Muscle of leg (tissue), 11 donors: Measurements from ENCODE around the gene ICA1. TPM values are rescaled to one million over a fixed set of nuclear protein-coding genes. Genes with fewer than 3 reads are reported as not detected.

Experiments
- DNase-seq: peaks from one replicate; pipeline ENCODE4 v3.0.0; 2013
- H3K27ac ChIP-seq: one replicate; pipeline ENCODE4 v1.5.1; 2013; ENCODE audit warnings: mild to moderate bottlenecking, low read length, control low read depth
- H3K27me3 ChIP-seq: one replicate; pipeline ENCODE4 v1.6.1; 2013; ENCODE audit warnings: low read length; ENCODE audit not compliant: control insufficient read depth, insufficient read depth
- H3K36me3 ChIP-seq: one replicate; pipeline ENCODE4 v1.6.1; 2013; ENCODE audit warnings: low read length; ENCODE audit not compliant: control insufficient read depth, insufficient read depth
- H3K4me1 ChIP-seq: one replicate; pipeline ENCODE4 v1.6.1; 2013; ENCODE audit warnings: low read length; ENCODE audit not compliant: control insufficient read depth, insufficient read depth
- H3K4me3 ChIP-seq: one replicate; pipeline ENCODE4 v1.5.1; 2013; ENCODE audit warnings: low read length, control low read depth
- H3K9me3 ChIP-seq: replicated peaks from 2 replicates; pipeline ENCODE4 v1.6.1; 2013; ENCODE audit warnings: low read depth, low read length; ENCODE audit not compliant: control insufficient read depth
- WGBS: methylation state at CpG from one replicate; pipeline ENCODE4 v1.1.5; 2013; ENCODE audit warnings: missing lambda C conversion rate; ENCODE audit not compliant: insufficient coverage; 5-methylcytosine and 5-hydroxymethylcytosine counted together
- polyA plus RNA-seq, 8 donors: library from polyadenylated mRNA; unstranded; fragments of 120-200 nt; gene quantifications; one replicate each; pipeline versions ENCODE4 v1.2.1 to v1.2.3, GENCODE V29; 2013; ENCODE audit warnings: inconsistent platforms in 1 of 8, low replicate concordance in 1 of 8; ENCODE audit not compliant: insufficient read length in 8 of 8, insufficient read depth in 1 of 8
- total RNA-seq: library from RNA; stranded (reverse); fragments of 120-200 nt; gene quantifications from one replicate; pipeline ENCODE4 v1.2.4, GENCODE V29; 2013

The ICA1 gene
- total and polyA plus RNA-seq, 9 donors, result 3.6 to 10.9 (median 4.6) TPM

GRCh38 chr7:8212638-8213037, 49.3 kb downstream of the ICA1 start:
- WGBS, result 83% methylated on average over 2 of the region's 5 CpGs
- H3K4me3 ChIP-seq, result no peak overlapping the region
- H3K27ac ChIP-seq, result no peak overlapping the region

GRCh38 chr7:8211725-8212096, 50.3 kb downstream of the ICA1 start:
- H3K4me3 ChIP-seq, result no peak overlapping the region
- H3K4me1 ChIP-seq, result no peaks in the 10 kb centered on the region
- no peaks in the 10 kb centered on the region for H3K36me3 ChIP-seq
- WGBS, result no CpG with 5 or more reads among the region's 1 CpG
- H3K27ac ChIP-seq, result no peak overlapping the region
- H3K9me3 ChIP-seq, result no peaks in the 10 kb centered on the region
- H3K27me3 ChIP-seq, result no peaks in the 10 kb centered on the region
- no peak for DNase-seq

More at GRCh38 chr7:8212638-8213037, 49.3 kb downstream of the ICA1 start:
- H3K36me3 ChIP-seq, result no peaks in the 10 kb centered on the region
- no peak for DNase-seq
- H3K9me3 ChIP-seq, result no peaks in the 10 kb centered on the region
- no peaks in the 10 kb centered on the region for H3K27me3 ChIP-seq
- H3K4me1 ChIP-seq, result no peaks in the 10 kb centered on the region

- Histone ChIP-seq H3K27me3 (no peaks in the 10 kb centered on the region), H3K36me3 (no peaks in the 10 kb centered on the region), H3K4me3 (no peak overlapping the region), H3K27ac (no peak overlapping the region), H3K4me1 (no peaks in the 10 kb centered on the region), H3K9me3 (no peaks in the 10 kb centered on the region)
- 65% methylated on average over 6 of the region's 10 CpGs for WGBS
- no peak for DNase-seq
Measured at GRCh38 chr7:8210845-8211724, 50.9 kb downstream of the ICA1 start.

GRCh38 chr7:8209353-8209752, 52.6 kb downstream of the ICA1 start:
- Histone ChIP-seq H3K4me1 (no peaks in the 10 kb centered on the region), H3K9me3 (no peaks in the 10 kb centered on the region), H3K4me3 (no peak overlapping the region), H3K27ac (no peak overlapping the region), H3K36me3 (no peaks in the 10 kb centered on the region), H3K27me3 (no peaks in the 10 kb centered on the region)
- no peak for DNase-seq
- WGBS, result 18% methylated on average over 1 of the region's 4 CpGs

- WGBS, result no CpG with 5 or more reads among the region's 2 CpGs
- Histone ChIP-seq H3K4me3 (no peak overlapping the region), H3K36me3 (no peaks in the 10 kb centered on the region), H3K27me3 (no peaks in the 10 kb centered on the region), H3K27ac (no peak overlapping the region), H3K9me3 (no peaks in the 10 kb centered on the region), H3K4me1 (no peaks in the 10 kb centered on the region)
- no peak for DNase-seq
Measured at GRCh38 chr7:8208816-8209215, 53.2 kb downstream of the ICA1 start.

GRCh38 chr7:8206956-8207355, 55.0 kb downstream of the ICA1 start:
- Histone ChIP-seq H3K27ac (no peak overlapping the region), H3K36me3 (no peaks in the 10 kb centered on the region), H3K27me3 (no peaks in the 10 kb centered on the region), H3K4me1 (no peaks in the 10 kb centered on the region), H3K4me3 (no peak overlapping the region), H3K9me3 (no peaks in the 10 kb centered on the region)
- 60% methylated on average over 1 of the region's 1 CpG for WGBS
- DNase-seq, result no peak

- DNase-seq, result peak; percentile 70
- no peaks in the 10 kb centered on the region for H3K27me3 ChIP-seq
Measured at GRCh38 chr7:8205537-8205936, 56.4 kb downstream of the ICA1 start.

GRCh38 chr7:8205031-8205387, 57.0 kb downstream of the ICA1 start:
- no peaks in the 10 kb centered on the region for H3K4me1 ChIP-seq
- H3K9me3 ChIP-seq, result no peaks in the 10 kb centered on the region
- peak; percentile 53 for DNase-seq
- H3K27me3 ChIP-seq, result no peaks in the 10 kb centered on the region
- no CpG with 5 or more reads among the region's 2 CpGs for WGBS
- no peaks in the 10 kb centered on the region for H3K36me3 ChIP-seq
- no peak overlapping the region for H3K27ac ChIP-seq
- H3K4me3 ChIP-seq, result no peak overlapping the region

More at GRCh38 chr7:8205537-8205936, 56.4 kb downstream of the ICA1 start:
- WGBS, result 19% methylated on average over 2 of the region's 5 CpGs
- Histone ChIP-seq H3K27ac (no peak overlapping the region), H3K36me3 (no peaks in the 10 kb centered on the region), H3K4me3 (no peak overlapping the region), H3K9me3 (no peaks in the 10 kb centered on the region), H3K4me1 (no peaks in the 10 kb centered on the region)

- Histone ChIP-seq H3K27ac (no peak overlapping the region), H3K4me3 (no peak overlapping the region), H3K9me3 (no peaks in the 10 kb centered on the region), H3K36me3 (no peaks in the 10 kb centered on the region), H3K4me1 (no peaks in the 10 kb centered on the region), H3K27me3 (no peaks in the 10 kb centered on the region)
- no CpG with 5 or more reads among the region's 7 CpGs for WGBS
- DNase-seq, result no peak
Measured at GRCh38 chr7:8204339-8205030, 57.5 kb downstream of the ICA1 start.

- DNase-seq, result no peak
- Histone ChIP-seq H3K27me3 (no peaks in the 10 kb centered on the region), H3K27ac (no peak overlapping the region), H3K4me3 (no peak overlapping the region), H3K36me3 (no peaks in the 10 kb centered on the region), H3K4me1 (no peaks in the 10 kb centered on the region), H3K9me3 (no peaks in the 10 kb centered on the region)
- no CpG with 5 or more reads among the region's 3 CpGs for WGBS
Measured at GRCh38 chr7:8201846-8202441, 60.0 kb downstream of the ICA1 start.
